ENCODE measurements around the gene NUDT16L1.

Gene NUDT16L1

GRCh38 chr16:4654964-4655590, 38.3 kb upstream of the NUDT16L1 start:
- no peak for DNase-seq
- ATAC-seq (ENCODE audit: insufficient read depth, low read depth): no peak
- Histone ChIP-seq H3K9me3 (ENCODE audit: insufficient read depth, low read length, severe bottlenecking) (no peaks in the 10 kb centered on the region), H3K9ac (ENCODE audit: low read depth, low read length) (no peak overlapping the region), H3K4me2 (ENCODE audit: insufficient read depth, low read length) (no peak overlapping the region), H3K4me3 (ENCODE audit: low read depth in 1 of 2, low read length in 2 of 2) (no peak overlapping the region), H3K27ac (ENCODE audit: low read length) (no peak overlapping the region), H3K79me2 (ENCODE audit: insufficient read depth, low read length) (peaks cover 2% of the 10 kb centered on the region; the same call in 1 of the 2 replicates), H3K4me1 (ENCODE audit: insufficient read depth, low read length) (no peaks in the 10 kb centered on the region), H3K27me3 (ENCODE audit: insufficient read depth, low read length, poor library complexity) (no peaks in the 10 kb centered on the region), H4K20me1 (ENCODE audit: insufficient read depth, low read length) (peaks cover 18% of the 10 kb centered on the region), H2AFZ (ENCODE audit: low read depth, low read length) (no peak overlapping the region), H3K36me3 (ENCODE audit: insufficient read depth, low read length) (peaks cover 72% of the 10 kb centered on the region)
- TF ChIP-seq CTCF (IDR thresholded peaks at IDR 0.05; ENCODE audit: borderline replicate concordance, extremely low read depth, low read length, poor library complexity, severe bottlenecking) (no peak), EZH2 (IDR thresholded peaks at IDR 0.05; ENCODE audit: borderline replicate concordance, low read depth, low read length, severe bottlenecking) (no peak)

GRCh38 chr16:4655801-4656200, 37.6 kb upstream of the NUDT16L1 start:
- Histone ChIP-seq H3K4me1 (ENCODE audit: insufficient read depth, low read length) (no peaks in the 10 kb centered on the region), H3K9ac (ENCODE audit: low read depth, low read length) (no peak overlapping the region), H4K20me1 (ENCODE audit: insufficient read depth, low read length) (peaks cover 24% of the 10 kb centered on the region), H3K4me3 (ENCODE audit: low read depth in 1 of 2, low read length in 2 of 2) (no peak overlapping the region), H3K27ac (ENCODE audit: low read length) (no peak overlapping the region), H3K36me3 (ENCODE audit: insufficient read depth, low read length) (peaks cover 70% of the 10 kb centered on the region), H2AFZ (ENCODE audit: low read depth, low read length) (no peak overlapping the region), H3K4me2 (ENCODE audit: insufficient read depth, low read length) (no peak overlapping the region), H3K9me3 (ENCODE audit: insufficient read depth, low read length, severe bottlenecking) (no peaks in the 10 kb centered on the region), H3K79me2 (ENCODE audit: insufficient read depth, low read length) (peaks cover 2% of the 10 kb centered on the region; the same call in 1 of the 2 replicates), H3K27me3 (ENCODE audit: insufficient read depth, low read length, poor library complexity) (no peaks in the 10 kb centered on the region)
- TF ChIP-seq CTCF (IDR thresholded peaks at IDR 0.05; ENCODE audit: borderline replicate concordance, extremely low read depth, low read length, poor library complexity, severe bottlenecking) (no peak), EZH2 (IDR thresholded peaks at IDR 0.05; ENCODE audit: borderline replicate concordance, low read depth, low read length, severe bottlenecking) (no peak)
- no peak for ATAC-seq (ENCODE audit: insufficient read depth, low read depth)
- no peak for DNase-seq

GRCh38 chr16:4656221-4656620, 37.1 kb upstream of the NUDT16L1 start:
- ATAC-seq (ENCODE audit: insufficient read depth, low read depth): no peak
- DNase-seq: no peak
- Histone ChIP-seq H3K9ac (ENCODE audit: low read depth, low read length) (no peak overlapping the region), H3K36me3 (ENCODE audit: insufficient read depth, low read length) (peaks cover 68% of the 10 kb centered on the region), H3K27me3 (ENCODE audit: insufficient read depth, low read length, poor library complexity) (no peaks in the 10 kb centered on the region), H3K79me2 (ENCODE audit: insufficient read depth, low read length) (peaks cover 4% of the 10 kb centered on the region; the same call in 1 of the 2 replicates), H3K27ac (ENCODE audit: low read length) (no peak overlapping the region), H3K4me1 (ENCODE audit: insufficient read depth, low read length) (no peaks in the 10 kb centered on the region), H2AFZ (ENCODE audit: low read depth, low read length) (no peak overlapping the region), H4K20me1 (ENCODE audit: insufficient read depth, low read length) (peaks cover 26% of the 10 kb centered on the region), H3K4me2 (ENCODE audit: insufficient read depth, low read length) (no peak overlapping the region), H3K4me3 (ENCODE audit: low read depth in 1 of 2, low read length in 2 of 2) (no peak overlapping the region), H3K9me3 (ENCODE audit: insufficient read depth, low read length, severe bottlenecking) (no peaks in the 10 kb centered on the region)
- no peak for TF ChIP-seq CTCF (IDR thresholded peaks at IDR 0.05; ENCODE audit: borderline replicate concordance, extremely low read depth, low read length, poor library complexity, severe bottlenecking)
- TF ChIP-seq EZH2 (IDR thresholded peaks at IDR 0.05; ENCODE audit: borderline replicate concordance, low read depth, low read length, severe bottlenecking): no peak

Measured in DND-41 (cell line).